Panc1 (cell line): ENCODE results near the gene TMEM164. TPM values are rescaled to one million over a fixed set of nuclear protein-coding genes. Genes with fewer than 3 reads are reported as not detected.

ENCODE experiments used
- ATAC-seq: fragments of 200-7000 bp; cut with Tn5 transposase; 2 replicates; pipeline ENCODE4 v1.9.1; 2020; ENCODE audit warnings: mild to moderate bottlenecking, moderate library complexity
- BruUV-seq: library from RNA; stranded (reverse); fragments of 400-500 nt; replicated peaks from 2 replicates; lab custom pipeline; 2021; lab: Mats Ljungman, UMichigan
- CTCF ChIA-PET: fragments of 300-600 bp; sonication (Branson Sonifier 250); formaldehyde crosslinking; loops from one replicate; lab custom pipeline; 2022; ENCODE audit warnings: antibody characterized with exemption; lab: Charles Lee
- POLR2A ChIA-PET: fragments of 300-600 bp; sonication (Branson Sonifier 250); formaldehyde crosslinking; loops from one replicate; lab custom pipeline; 2022; ENCODE audit warnings: antibody characterized with exemption; lab: Charles Lee
- DNase-seq: peaks from one replicate; pipeline ENCODE4 v3.0.0-alpha.2; 2010; ENCODE audit warnings: low read depth, low spot score
- H3K27ac ChIP-seq: 2 replicates; pipeline ENCODE4 v1.5.1; 2011; ENCODE audit warnings: mild to moderate bottlenecking, low read length, inconsistent platforms
- H3K27me3 ChIP-seq: fragments of 200-500 bp; sonication (Bioruptor generic); 2 replicates; pipeline ENCODE4 v1.6.0; 2014; ENCODE audit warnings: low read length, inconsistent platforms; ENCODE audit not compliant: control insufficient read depth, insufficient read depth
- H3K36me3 ChIP-seq: fragments of 200-500 bp; sonication (Bioruptor generic); 2 replicates; pipeline ENCODE4 v1.5.1; 2014; ENCODE audit warnings: inconsistent platforms, mild to moderate bottlenecking, low read length, moderate library complexity; ENCODE audit not compliant: control insufficient read depth, insufficient read depth
- H3K4me1 ChIP-seq: 2 replicates; pipeline ENCODE4 v1.5.1; 2011; ENCODE audit warnings: inconsistent platforms, mild to moderate bottlenecking, low read length, moderate library complexity; ENCODE audit not compliant: control insufficient read depth, insufficient read depth
- H3K4me3 ChIP-seq, 2 experiments: 2 replicates each; pipeline ENCODE4 v1.5.1; 2011 to 2012; ENCODE audit warnings: low read depth in 2 of 2, low read length in 2 of 2, mild to moderate bottlenecking in 2 of 2, inconsistent platforms in 1 of 2, moderate library complexity in 1 of 2
- H3K9me3 ChIP-seq: fragments of 200-500 bp; sonication (Bioruptor generic); 2 replicates; pipeline ENCODE4 v1.5.1; 2014; ENCODE audit warnings: low read depth, mild to moderate bottlenecking, inconsistent platforms, low read length, moderate library complexity; ENCODE audit not compliant: control insufficient read depth, insufficient read depth
- POLR2AphosphoS5 ChIP-seq: IDR thresholded peaks from 2 replicates; pipeline ENCODE4 v1.6.1; 2012; ENCODE audit warnings: mild to moderate bottlenecking, low read depth, low read length, moderate library complexity
- SIN3A ChIP-seq: IDR thresholded peaks from 2 replicates; pipeline ENCODE4 v1.6.1; 2012; ENCODE audit warnings: low read depth, mild to moderate bottlenecking, low read length, moderate library complexity, borderline replicate concordance; ENCODE audit not compliant: insufficient read depth
- TCF7L2 ChIP-seq: IDR thresholded peaks from 2 replicates; pipeline ENCODE4 v1.6.1; 2011; ENCODE audit warnings: mild to moderate bottlenecking, low read depth, low read length, inconsistent platforms
- in situ Hi-C: cut with HindIII; loops from 2 replicates; pipeline ENCODE4 v1.10.0; 2016; ENCODE audit warnings: low sequenced_read_pairs, low pct_unique_long_range_greater_than_20kb
- intact Hi-C: fragments of 100-400 bp; cut with micrococcal nuclease; formaldehyde crosslinking; loops from one replicate; pipeline ENCODE4 v1.10.0; 2022; ENCODE audit not compliant: unreplicated experiment
- total RNA-seq: library from RNA; stranded (reverse); gene quantifications from one replicate; pipeline ENCODE4 v1.2.1, GENCODE V29; 2021; ENCODE audit not compliant: unreplicated experiment
- TF ChIP-seq, protein P1 (sequence below): fragments of 450-650 bp; IDR thresholded peaks from 2 replicates; pipeline ENCODE4 v1.5.1; 2017; ENCODE audit warnings: mild to moderate bottlenecking
- TF ChIP-seq, protein P2 (sequence below), 2 experiments: IDR thresholded peaks; 2 replicates each; pipeline ENCODE4 v1.6.1; 2011 to 2012; ENCODE audit warnings: low read depth in 2 of 2, control low read depth in 1 of 2, low read length in 1 of 2, mild to moderate bottlenecking in 1 of 2, moderate library complexity in 1 of 2; ENCODE audit not compliant: insufficient read depth in 1 of 2

TMEM164 gene
- total RNA-seq, 1 experiment from 2014 or later, result 32.8 TPM

DNA sequence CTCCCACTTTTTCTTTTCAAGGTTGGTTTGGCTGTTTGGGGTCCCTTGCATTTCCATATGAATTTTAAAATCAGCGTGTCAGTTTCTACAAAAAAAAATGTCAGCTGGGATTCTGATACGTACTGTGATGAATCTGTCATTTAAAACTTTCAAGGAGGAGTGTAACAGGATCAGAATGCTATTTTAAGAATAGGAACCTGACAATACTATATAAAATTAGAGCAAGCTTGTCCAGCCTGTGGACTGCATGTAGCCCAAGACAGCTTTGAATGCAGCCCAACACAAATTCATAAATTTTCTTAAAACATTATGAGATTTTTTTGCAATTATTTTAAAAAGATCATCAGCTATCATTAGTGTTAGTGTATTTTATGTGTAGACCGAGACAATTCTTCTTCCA lies 56.5 kb downstream of the TMEM164 start:
- ChIA-PET CTCF (no interaction called here), POLR2A (no interaction called here)
- H3K27me3 ChIP-seq, result no peaks in the 10 kb centered on the region
- ATAC-seq, result no peak
- H3K9me3 ChIP-seq, result no peaks in the 10 kb centered on the region
- in situ Hi-C loops, result no loop called here
- H3K4me1 ChIP-seq, result no peaks in the 10 kb centered on the region
- no peak overlapping the region for H3K27ac ChIP-seq
- DNase-seq, result no peak
- intact Hi-C loops, result no loop called here
- TF ChIP-seq, protein P1, sequence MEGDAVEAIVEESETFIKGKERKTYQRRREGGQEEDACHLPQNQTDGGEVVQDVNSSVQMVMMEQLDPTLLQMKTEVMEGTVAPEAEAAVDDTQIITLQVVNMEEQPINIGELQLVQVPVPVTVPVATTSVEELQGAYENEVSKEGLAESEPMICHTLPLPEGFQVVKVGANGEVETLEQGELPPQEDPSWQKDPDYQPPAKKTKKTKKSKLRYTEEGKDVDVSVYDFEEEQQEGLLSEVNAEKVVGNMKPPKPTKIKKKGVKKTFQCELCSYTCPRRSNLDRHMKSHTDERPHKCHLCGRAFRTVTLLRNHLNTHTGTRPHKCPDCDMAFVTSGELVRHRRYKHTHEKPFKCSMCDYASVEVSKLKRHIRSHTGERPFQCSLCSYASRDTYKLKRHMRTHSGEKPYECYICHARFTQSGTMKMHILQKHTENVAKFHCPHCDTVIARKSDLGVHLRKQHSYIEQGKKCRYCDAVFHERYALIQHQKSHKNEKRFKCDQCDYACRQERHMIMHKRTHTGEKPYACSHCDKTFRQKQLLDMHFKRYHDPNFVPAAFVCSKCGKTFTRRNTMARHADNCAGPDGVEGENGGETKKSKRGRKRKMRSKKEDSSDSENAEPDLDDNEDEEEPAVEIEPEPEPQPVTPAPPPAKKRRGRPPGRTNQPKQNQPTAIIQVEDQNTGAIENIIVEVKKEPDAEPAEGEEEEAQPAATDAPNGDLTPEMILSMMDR, result no peak
- TF ChIP-seq SIN3A (no peak), TCF7L2 (no peak), POLR2AphosphoS5 (no peak)
- TF ChIP-seq, protein P2, sequence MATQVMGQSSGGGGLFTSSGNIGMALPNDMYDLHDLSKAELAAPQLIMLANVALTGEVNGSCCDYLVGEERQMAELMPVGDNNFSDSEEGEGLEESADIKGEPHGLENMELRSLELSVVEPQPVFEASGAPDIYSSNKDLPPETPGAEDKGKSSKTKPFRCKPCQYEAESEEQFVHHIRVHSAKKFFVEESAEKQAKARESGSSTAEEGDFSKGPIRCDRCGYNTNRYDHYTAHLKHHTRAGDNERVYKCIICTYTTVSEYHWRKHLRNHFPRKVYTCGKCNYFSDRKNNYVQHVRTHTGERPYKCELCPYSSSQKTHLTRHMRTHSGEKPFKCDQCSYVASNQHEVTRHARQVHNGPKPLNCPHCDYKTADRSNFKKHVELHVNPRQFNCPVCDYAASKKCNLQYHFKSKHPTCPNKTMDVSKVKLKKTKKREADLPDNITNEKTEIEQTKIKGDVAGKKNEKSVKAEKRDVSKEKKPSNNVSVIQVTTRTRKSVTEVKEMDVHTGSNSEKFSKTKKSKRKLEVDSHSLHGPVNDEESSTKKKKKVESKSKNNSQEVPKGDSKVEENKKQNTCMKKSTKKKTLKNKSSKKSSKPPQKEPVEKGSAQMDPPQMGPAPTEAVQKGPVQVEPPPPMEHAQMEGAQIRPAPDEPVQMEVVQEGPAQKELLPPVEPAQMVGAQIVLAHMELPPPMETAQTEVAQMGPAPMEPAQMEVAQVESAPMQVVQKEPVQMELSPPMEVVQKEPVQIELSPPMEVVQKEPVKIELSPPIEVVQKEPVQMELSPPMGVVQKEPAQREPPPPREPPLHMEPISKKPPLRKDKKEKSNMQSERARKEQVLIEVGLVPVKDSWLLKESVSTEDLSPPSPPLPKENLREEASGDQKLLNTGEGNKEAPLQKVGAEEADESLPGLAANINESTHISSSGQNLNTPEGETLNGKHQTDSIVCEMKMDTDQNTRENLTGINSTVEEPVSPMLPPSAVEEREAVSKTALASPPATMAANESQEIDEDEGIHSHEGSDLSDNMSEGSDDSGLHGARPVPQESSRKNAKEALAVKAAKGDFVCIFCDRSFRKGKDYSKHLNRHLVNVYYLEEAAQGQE (IDR thresholded peaks at IDR 0.05; ENCODE audit: insufficient read depth in 1 of 2, low read depth in 2 of 2, low read length in 1 of 2), result no peak
- no peak overlapping the region for H3K4me3 ChIP-seq
- no peaks in the 10 kb centered on the region for H3K36me3 ChIP-seq
- no TSS peak for BruUV-seq

DNA sequence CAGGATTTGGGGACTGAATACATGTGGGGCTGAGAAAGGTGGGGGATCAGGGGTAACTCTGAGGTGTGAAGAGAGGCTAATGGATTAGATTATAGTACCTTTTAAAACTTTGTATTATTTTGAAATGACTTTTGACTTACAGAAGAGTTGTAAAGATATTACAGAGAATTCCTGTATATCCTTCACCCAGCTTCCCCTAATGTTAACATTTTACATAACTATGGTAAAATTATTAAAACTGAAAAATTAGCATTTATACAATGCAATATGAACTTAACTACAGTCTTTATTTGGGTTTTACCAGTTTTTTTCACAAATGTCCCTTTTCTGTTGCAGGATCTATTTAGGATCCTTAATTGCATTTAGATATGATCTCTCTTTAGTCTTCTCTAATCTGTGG lies 57.4 kb downstream of the TMEM164 start:
- ChIA-PET CTCF (no interaction called here), POLR2A (no interaction called here)
- no peak for TF ChIP-seq POLR2AphosphoS5
- TF ChIP-seq, protein P1, result no peak
- no peak for TF ChIP-seq TCF7L2
- TF ChIP-seq SIN3A, result no peak
- TF ChIP-seq, protein P2 (IDR thresholded peaks at IDR 0.05; ENCODE audit: insufficient read depth in 1 of 2, low read depth in 2 of 2, low read length in 1 of 2), result no peak
- no peaks in the 10 kb centered on the region for H3K4me1 ChIP-seq
- ATAC-seq (no peak), DNase-seq (no peak)
- no peak overlapping the region for H3K4me3 ChIP-seq
- intact Hi-C loops (no loop called here), in situ Hi-C loops (no loop called here)
- no peaks in the 10 kb centered on the region for H3K36me3 ChIP-seq
- no peak overlapping the region for H3K27ac ChIP-seq
- H3K9me3 ChIP-seq, result no peaks in the 10 kb centered on the region
- no peaks in the 10 kb centered on the region for H3K27me3 ChIP-seq
- no TSS peak for BruUV-seq
